HCT116 (cell line): ENCODE measurements around the gene CAPZB. TPM values are rescaled to one million over a fixed set of nuclear protein-coding genes. Genes with fewer than 3 reads are reported as not detected.

Experiments used
- ATAC-seq: fragments of 200-7000 bp; cut with Tn5 transposase; 2 replicates; pipeline ENCODE4 v1.9.1; 2020; ENCODE audit warnings: mild to moderate bottlenecking, moderate library complexity
- BruUV-seq: library from RNA; stranded (reverse); fragments of 400-500 nt; replicated peaks from 2 replicates; lab custom pipeline; 2021; lab: Mats Ljungman, UMichigan
- CTCF ChIA-PET: fragments of 300-600 bp; sonication (Branson Sonifier 250); formaldehyde crosslinking; loops from one replicate; lab custom pipeline; 2021; ENCODE audit warnings: antibody characterized with exemption; lab: Charles Lee
- POLR2A ChIA-PET: fragments of 300-600, 350-600 bp; sonication (Branson Sonifier 250); formaldehyde crosslinking; loops from one replicate; lab custom pipeline; 2021; ENCODE audit warnings: antibody characterized with exemption; lab: Charles Lee
- RAD21 ChIA-PET, 2 experiments: fragments of 300-600 bp; sonication (Branson Sonifier 250); formaldehyde crosslinking; loops; one replicate each; lab custom pipeline; 2023; ENCODE audit warnings: low total read pairs in 2 of 2; ENCODE audit not compliant: uncharacterized antibody in 2 of 2, unreplicated experiment in 2 of 2, low non-redundant PET in 1 of 2; lab: Charles Lee
- DNase-seq: peaks from one replicate; pipeline ENCODE4 v3.0.0-alpha.2; 2010; ENCODE audit warnings: low read depth, low spot score
- H2AFZ ChIP-seq: fragments of 200-600 bp; shearing (Covaris generic), sonication (generic); 2 replicates; pipeline ENCODE4 v1.6.1; 2017; ENCODE audit warnings: low read depth, mixed run types, mixed read lengths, antibody characterized with exemption, low read length; ENCODE audit not compliant: poor library complexity, severe bottlenecking
- H3K27ac ChIP-seq: 2 replicates; pipeline ENCODE4 v1.5.1; 2012; ENCODE audit warnings: low read depth, low read length
- H3K27me3 ChIP-seq: fragments of 200-600 bp; sonication (generic); 2 replicates; pipeline ENCODE4 v1.6.1; 2016; ENCODE audit warnings: mixed run types, low read length, mixed read lengths; ENCODE audit not compliant: insufficient read depth
- H3K36me3 ChIP-seq, 2 experiments: fragments of 200-500 bp in 1 of 2; fragments of 200-600 bp in 1 of 2; sonication (Bioruptor generic) in 1 of 2; sonication (generic) in 1 of 2; 2 replicates each; pipeline versions ENCODE4 v1.5.1 to v1.6.1; 2014 to 2016; ENCODE audit warnings: low read length in 2 of 2, inconsistent platforms in 1 of 2, mixed read lengths in 1 of 2, mixed run types in 1 of 2; ENCODE audit not compliant: insufficient read depth in 2 of 2, control insufficient read depth in 1 of 2
- H3K4me1 ChIP-seq, 2 experiments: fragments of 200-600 bp in 1 of 2; sonication (generic) in 1 of 2; 2 replicates each; pipeline versions ENCODE4 v1.5.1 to v1.6.1; 2012 to 2017; ENCODE audit warnings: low read length in 2 of 2, inconsistent platforms in 1 of 2, mild to moderate bottlenecking in 1 of 2, mixed read lengths in 1 of 2, mixed run types in 1 of 2, moderate library complexity in 1 of 2; ENCODE audit not compliant: insufficient read depth in 2 of 2, control insufficient read depth in 1 of 2
- H3K4me2 ChIP-seq: fragments of 200-600 bp; sonication (generic); 2 replicates; pipeline ENCODE4 v1.6.1; 2017; ENCODE audit warnings: mixed run types, low read length, mixed read lengths
- H3K4me3 ChIP-seq, 2 experiments: fragments of 200-600 bp in 1 of 2; sonication (generic) in 1 of 2; replicated peaks in 1 of 2; 2 replicates each; pipeline ENCODE4 v1.5.1; 2011 to 2016; ENCODE audit warnings: low read length in 2 of 2, control low read depth in 1 of 2, low read depth in 1 of 2, mild to moderate bottlenecking in 1 of 2, mixed read lengths in 1 of 2, mixed run types in 1 of 2
- H3K79me2 ChIP-seq: fragments of 200-600 bp; sonication (generic); 2 replicates; pipeline ENCODE4 v1.6.1; 2017; ENCODE audit warnings: mild to moderate bottlenecking, mixed run types, low read length, moderate library complexity, mixed read lengths; ENCODE audit not compliant: insufficient read depth
- H3K9ac ChIP-seq: fragments of 200-600 bp; sonication (generic); 2 replicates; pipeline ENCODE4 v1.6.1; 2016; ENCODE audit warnings: low read length, mixed read lengths
- H3K9me2 ChIP-seq: fragments of 200-600 bp; sonication (generic), shearing (Covaris generic); 2 replicates; pipeline ENCODE4 v1.6.1; 2017; ENCODE audit warnings: mixed run types, mild to moderate bottlenecking, moderate library complexity; ENCODE audit not compliant: insufficient read depth
- H3K9me3 ChIP-seq, 2 experiments: fragments of 200-500 bp in 1 of 2; fragments of 200-600 bp in 1 of 2; sonication (Bioruptor generic) in 1 of 2; sonication (generic) in 1 of 2; 2 replicates each; pipeline ENCODE4 v1.6.1; 2014 to 2017; ENCODE audit warnings: low read length in 2 of 2, mixed read lengths in 2 of 2, inconsistent platforms in 1 of 2, low read depth in 1 of 2, mild to moderate bottlenecking in 1 of 2, mixed run types in 1 of 2, moderate library complexity in 1 of 2; ENCODE audit not compliant: control insufficient read depth in 1 of 2, insufficient read depth in 1 of 2
- H4K20me1 ChIP-seq: fragments of 200-600 bp; sonication (generic), shearing (Covaris generic); 2 replicates; pipeline ENCODE4 v1.6.1; 2017; ENCODE audit warnings: mixed run types, mild to moderate bottlenecking, moderate library complexity; ENCODE audit not compliant: insufficient read depth
- EGR1 ChIP-seq: IDR thresholded peaks from 2 replicates; pipeline ENCODE4 v1.6.1; 2012; ENCODE audit warnings: low read depth
- ELF1 ChIP-seq: IDR thresholded peaks from 2 replicates; pipeline ENCODE4 v1.6.1; 2012; ENCODE audit warnings: low read depth, borderline replicate concordance
- EZH2 ChIP-seq: fragments of 200-600 bp; sonication (generic); IDR thresholded peaks from 2 replicates; pipeline ENCODE4 v1.6.1; 2017; ENCODE audit warnings: antibody characterized with exemption, mixed run types
- EZH2phosphoT487 ChIP-seq: fragments of 200-600 bp; IDR thresholded peaks from 2 replicates; pipeline ENCODE4 v1.6.1; 2018; ENCODE audit warnings: antibody characterized with exemption, borderline replicate concordance
- FOSL1 ChIP-seq: IDR thresholded peaks from 2 replicates; pipeline ENCODE4 v1.6.1; 2012; ENCODE audit warnings: low read depth
- POLR2AphosphoS5 ChIP-seq: IDR thresholded peaks from 2 replicates; pipeline ENCODE4 v1.6.1; 2011; ENCODE audit warnings: mild to moderate bottlenecking, low read depth, low read length, moderate library complexity
- YY1 ChIP-seq: IDR thresholded peaks from 2 replicates; pipeline ENCODE4 v1.6.1; 2011; ENCODE audit warnings: low read length, low read depth, moderate library complexity, mild to moderate bottlenecking; ENCODE audit not compliant: insufficient replicate concordance; ENCODE audit errors: extremely low read depth
- intact Hi-C: fragments of 100-400 bp; cut with micrococcal nuclease; formaldehyde crosslinking; loops from 2 replicates; pipeline ENCODE4 v1.10.0; 2022
- total RNA-seq: library from RNA; stranded (reverse); gene quantifications from one replicate; pipeline ENCODE4 v1.2.1, GENCODE V29; 2021; ENCODE audit not compliant: unreplicated experiment
- TF ChIP-seq, protein P1 (sequence below): IDR thresholded peaks from 2 replicates; pipeline ENCODE4 v1.6.1; 2012
- TF ChIP-seq, protein P2 (sequence below), 3 experiments: fragments of 200-600 bp in 1 of 3; sonication (generic) in 1 of 3; IDR thresholded peaks in 2 of 3; conservative IDR thresholded peaks in 1 of 3; 2 replicates each; pipeline ENCODE4 v1.5.1; 2012 to 2017; ENCODE audit warnings: low read depth in 2 of 3, low read length in 2 of 3, antibody characterized with exemption in 1 of 3, borderline replicate concordance in 1 of 3, control low read depth in 1 of 3, mild to moderate bottlenecking in 1 of 3, mixed read lengths in 1 of 3, mixed run types in 1 of 3, moderate library complexity in 1 of 3; ENCODE audit not compliant: insufficient read depth in 1 of 3

The CAPZB gene
- total RNA-seq, 1 experiment from 2014 or later: 203 TPM

DNA sequence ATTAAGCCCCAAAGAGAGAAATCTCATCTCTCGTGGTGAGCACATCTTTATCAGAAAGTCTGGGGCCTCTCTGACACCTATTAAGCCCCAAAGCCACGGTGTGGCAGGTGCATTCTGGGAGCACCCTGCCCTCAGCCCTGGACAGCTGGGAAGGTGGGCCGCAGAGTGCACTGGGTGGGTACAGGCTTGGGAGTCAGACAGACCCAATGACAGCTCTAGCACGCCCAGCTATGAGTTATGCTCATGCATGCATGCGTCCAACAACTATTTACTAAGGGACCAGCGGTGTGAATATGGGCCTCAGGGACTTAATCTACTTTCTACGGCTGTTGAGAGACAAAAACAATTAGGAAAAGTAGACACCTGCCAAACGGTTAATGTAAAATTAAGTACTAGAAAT is 126.6 kb downstream of the CAPZB start:
- Histone ChIP-seq H3K4me1 (no peaks in the 10 kb centered on the region), H3K9me3 (no peaks in the 10 kb centered on the region), H3K9ac (no peak overlapping the region), H3K27me3 (no peaks in the 10 kb centered on the region), H3K79me2 (peaks cover 4% of the 10 kb centered on the region; the same call in 1 of the 2 replicates), H3K27ac (no peak overlapping the region), H3K36me3 (peaks cover 5 to 6% of the 10 kb centered on the region in 2 experiments; a peak in 2 of 4 replicates), H3K4me3 (no peak overlapping the region), H4K20me1 (no peaks in the 10 kb centered on the region), H3K4me2 (no peak overlapping the region), H3K9me2 (no peaks in the 10 kb centered on the region), H2AFZ (no peak overlapping the region)
- ChIA-PET CTCF (no interaction called here), POLR2A (no interaction called here), RAD21 (no interaction called here)
- no peak for ATAC-seq
- intact Hi-C loops: no loop called here
- TF ChIP-seq YY1 (no peak), ELF1 (no peak), FOSL1 (no peak), EZH2phosphoT487 (no peak), EGR1 (no peak), POLR2AphosphoS5 (no peak), EZH2 (no peak)
- TF ChIP-seq, protein P1, sequence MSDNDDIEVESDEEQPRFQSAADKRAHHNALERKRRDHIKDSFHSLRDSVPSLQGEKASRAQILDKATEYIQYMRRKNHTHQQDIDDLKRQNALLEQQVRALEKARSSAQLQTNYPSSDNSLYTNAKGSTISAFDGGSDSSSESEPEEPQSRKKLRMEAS: no peak
- TF ChIP-seq, protein P2, sequence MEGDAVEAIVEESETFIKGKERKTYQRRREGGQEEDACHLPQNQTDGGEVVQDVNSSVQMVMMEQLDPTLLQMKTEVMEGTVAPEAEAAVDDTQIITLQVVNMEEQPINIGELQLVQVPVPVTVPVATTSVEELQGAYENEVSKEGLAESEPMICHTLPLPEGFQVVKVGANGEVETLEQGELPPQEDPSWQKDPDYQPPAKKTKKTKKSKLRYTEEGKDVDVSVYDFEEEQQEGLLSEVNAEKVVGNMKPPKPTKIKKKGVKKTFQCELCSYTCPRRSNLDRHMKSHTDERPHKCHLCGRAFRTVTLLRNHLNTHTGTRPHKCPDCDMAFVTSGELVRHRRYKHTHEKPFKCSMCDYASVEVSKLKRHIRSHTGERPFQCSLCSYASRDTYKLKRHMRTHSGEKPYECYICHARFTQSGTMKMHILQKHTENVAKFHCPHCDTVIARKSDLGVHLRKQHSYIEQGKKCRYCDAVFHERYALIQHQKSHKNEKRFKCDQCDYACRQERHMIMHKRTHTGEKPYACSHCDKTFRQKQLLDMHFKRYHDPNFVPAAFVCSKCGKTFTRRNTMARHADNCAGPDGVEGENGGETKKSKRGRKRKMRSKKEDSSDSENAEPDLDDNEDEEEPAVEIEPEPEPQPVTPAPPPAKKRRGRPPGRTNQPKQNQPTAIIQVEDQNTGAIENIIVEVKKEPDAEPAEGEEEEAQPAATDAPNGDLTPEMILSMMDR (IDR thresholded peaks at IDR 0.05 in 2 of 3, conservative IDR thresholded peaks at IDR 0.05 in 1 of 3; ENCODE audit: borderline replicate concordance in 1 of 3, insufficient read depth in 1 of 3, low read depth in 2 of 3, low read length in 2 of 3): no peak
- no peak for DNase-seq
- no TSS peak for BruUV-seq
